HepG2 (cell line): ENCODE results near the gene WDR86. TPM values are rescaled to one million over a fixed set of nuclear protein-coding genes. Genes with fewer than 3 reads are reported as not detected.

Experiments
- ATAC-seq: fragments of 200-7000 bp; cut with Tn5 transposase; 3 replicates; pipeline ENCODE4 v1.9.1; 2020; ENCODE audit warnings: mild to moderate bottlenecking, moderate library complexity
- BruUV-seq: library from RNA; stranded (reverse); fragments of 400-500 nt; replicated peaks from 2 replicates; lab custom pipeline; 2021; lab: Mats Ljungman, UMichigan
- CTCF ChIA-PET: fragments of 300-600 bp; formaldehyde crosslinking; extraction: SDS; loops from one replicate; lab custom pipeline; 2021; ENCODE audit warnings: low total read pairs, inconsistent platforms, low intra/inter-chr PET ratio; lab: Yijun Ruan, JAX
- POLR2A ChIA-PET: fragments of 350-600 bp; sonication (Branson Sonifier 250); formaldehyde crosslinking; loops from one replicate; lab custom pipeline; 2020; ENCODE audit warnings: antibody characterized with exemption, inconsistent platforms; lab: Yijun Ruan, JAX
- DNase-seq: peaks from one replicate; pipeline ENCODE4 v3.0.0-alpha.2; 2015; ENCODE audit warnings: low spot score
- FAIRE-seq: peaks from 3 replicates; lab custom pipeline; 2011; peaks lifted over from hg19 to GRCh38; lab: Jason Lieb, UNC
- H2AFZ ChIP-seq: one replicate; pipeline ENCODE4 v1.6.1; 2011; ENCODE audit warnings: low read length, inconsistent platforms
- H3K27ac ChIP-seq: fragments of 300-600 bp; 3 replicates; pipeline ENCODE4 v1.8.0; 2011; ENCODE audit warnings: mixed run types, mild to moderate bottlenecking, mixed read lengths, low read length, inconsistent platforms; ENCODE audit not compliant: insufficient read depth; ENCODE audit errors: extremely low read length
- H3K27me3 ChIP-seq, 2 experiments: fragments of 200-600 bp in 1 of 2; 2 replicates in 1 of 2; 3 replicates in 1 of 2; pipeline versions ENCODE4 v1.6.0 to v1.8.0; 2011; ENCODE audit warnings: low read length in 2 of 2, mild to moderate bottlenecking in 2 of 2, moderate library complexity in 2 of 2, inconsistent platforms in 1 of 2; ENCODE audit not compliant: insufficient read depth in 2 of 2, control insufficient read depth in 1 of 2
- H3K36me3 ChIP-seq, 2 experiments: fragments of 200-600 bp in 1 of 2; replicated peaks in 1 of 2; 2 replicates in 1 of 2; 3 replicates in 1 of 2; pipeline versions ENCODE4 v1.5.1 to v1.8.0; 2011; ENCODE audit warnings: low read length in 2 of 2, inconsistent platforms in 1 of 2; ENCODE audit not compliant: insufficient read depth in 2 of 2, control insufficient read depth in 1 of 2
- H3K4me1 ChIP-seq: 2 replicates; pipeline ENCODE4 v1.5.1; 2012; ENCODE audit warnings: low read length, inconsistent platforms; ENCODE audit not compliant: insufficient read depth
- H3K4me2 ChIP-seq: 2 replicates; pipeline ENCODE4 v1.6.0; 2011; ENCODE audit warnings: low read depth, low read length, inconsistent platforms
- H3K4me3 ChIP-seq, 3 experiments: fragments of 200-600 bp in 1 of 3; sonication (generic), shearing (Covaris generic) in 1 of 3; replicated peaks in 1 of 3; 2 replicates each; pipeline ENCODE4 v1.5.1; 2011 to 2016; ENCODE audit warnings: low read length in 3 of 3, inconsistent platforms in 2 of 3, low read depth in 2 of 3, mild to moderate bottlenecking in 2 of 3, control low read depth in 1 of 3, mixed read lengths in 1 of 3; ENCODE audit not compliant: insufficient read depth in 1 of 3
- H3K79me2 ChIP-seq: one replicate; pipeline ENCODE4 v1.6.1; 2011; ENCODE audit warnings: low read length, inconsistent platforms; ENCODE audit not compliant: insufficient read depth
- H3K9ac ChIP-seq: 2 replicates; pipeline ENCODE4 v1.6.0; 2011; ENCODE audit warnings: mild to moderate bottlenecking, low read depth, low read length, inconsistent platforms; ENCODE audit not compliant: insufficient read depth
- H3K9me3 ChIP-seq: 2 replicates; pipeline ENCODE4 v1.5.1; 2012; ENCODE audit warnings: mild to moderate bottlenecking, low read length
- H4K20me1 ChIP-seq: 2 replicates; pipeline ENCODE4 v1.6.0; 2011; ENCODE audit warnings: inconsistent platforms, mild to moderate bottlenecking, low read length, moderate library complexity; ENCODE audit not compliant: insufficient read depth
- ADNP ChIP-seq: sonication (generic); formaldehyde crosslinking; IDR thresholded peaks from 2 replicates; pipeline ENCODE4 v1.4.0; 2020; ENCODE audit warnings: missing genetic modification reagents
- CCAR2 ChIP-seq: fragments of 200-400 bp; formaldehyde crosslinking; optimal IDR thresholded peaks from 2 replicates; pipeline ENCODE3; 2018; ENCODE audit warnings: low read depth, mild to moderate bottlenecking, low read length, moderate library complexity
- CHD2 ChIP-seq: IDR thresholded peaks from 2 replicates; pipeline ENCODE4 v1.6.1; 2011; ENCODE audit warnings: low read depth, low read length, improper control_type of control experiment
- ISX ChIP-seq: sonication (generic); formaldehyde crosslinking; conservative IDR thresholded peaks from 2 replicates; pipeline ENCODE4 v1.5.0; 2020; ENCODE audit warnings: missing genetic modification reagents
- KAT7 ChIP-seq: IDR thresholded peaks from 2 replicates; pipeline ENCODE4 v1.6.1; 2018; ENCODE audit warnings: borderline replicate concordance, missing compliant biosample characterization
- MEF2D ChIP-seq: sonication (generic); formaldehyde crosslinking; IDR thresholded peaks from 2 replicates; pipeline ENCODE4 v1.5.1; 2020; ENCODE audit warnings: mild to moderate bottlenecking, missing genetic modification reagents
- MIER3 ChIP-seq: IDR thresholded peaks from 2 replicates; pipeline ENCODE4 v1.6.1; 2016; ENCODE audit warnings: missing compliant biosample characterization, borderline replicate concordance
- MTA1 ChIP-seq: sonication (generic); formaldehyde crosslinking; IDR thresholded peaks from 2 replicates; pipeline ENCODE4 v1.4.0; 2020; ENCODE audit warnings: missing genetic modification reagents, mild to moderate bottlenecking, borderline replicate concordance
- REL ChIP-seq: sonication (generic); formaldehyde crosslinking; conservative IDR thresholded peaks from 2 replicates; pipeline ENCODE4 v1.8.0; 2022; ENCODE audit warnings: mild to moderate bottlenecking, missing genetic modification reagents, moderate library complexity
- SNAI1 ChIP-seq: sonication (generic); formaldehyde crosslinking; IDR thresholded peaks from 2 replicates; pipeline ENCODE4 v1.5.0; 2020; ENCODE audit warnings: mild to moderate bottlenecking, missing genetic modification reagents, borderline replicate concordance
- SRY ChIP-seq: sonication (generic); formaldehyde crosslinking; IDR thresholded peaks from 2 replicates; pipeline ENCODE4 v1.8.0; 2022; ENCODE audit warnings: mild to moderate bottlenecking, missing genetic modification reagents
- ZBTB33 ChIP-seq: sonication (generic); formaldehyde crosslinking; IDR thresholded peaks from 2 replicates; pipeline ENCODE4 v1.4.0; 2020; ENCODE audit warnings: missing genetic modification reagents
- ZNF430 ChIP-seq: sonication (generic); formaldehyde crosslinking; IDR thresholded peaks from 2 replicates; pipeline ENCODE4 v1.9.0; 2021; ENCODE audit warnings: mild to moderate bottlenecking, missing genetic modification reagents
- ZNF790 ChIP-seq: sonication (generic); formaldehyde crosslinking; IDR thresholded peaks from 2 replicates; pipeline ENCODE4 v1.8.0; 2022; ENCODE audit warnings: missing genetic modification reagents, mild to moderate bottlenecking, borderline replicate concordance
- ZNF841 ChIP-seq: sonication (generic); formaldehyde crosslinking; IDR thresholded peaks from 2 replicates; pipeline ENCODE4 v1.8.1; 2023; ENCODE audit warnings: missing genetic modification reagents, borderline replicate concordance
- ZSCAN21 ChIP-seq: sonication (generic); formaldehyde crosslinking; IDR thresholded peaks from 2 replicates; pipeline ENCODE4 v1.8.0; 2022; ENCODE audit warnings: mild to moderate bottlenecking, missing genetic modification reagents, moderate library complexity, borderline replicate concordance
- WGBS: methylation state at CpG from one replicate; pipeline ENCODE4 v1.1.6; 2017; ENCODE audit warnings: low lambda C conversion rate; 5-methylcytosine and 5-hydroxymethylcytosine counted together
- in situ Hi-C: cut with HindIII; loops from 2 replicates; pipeline ENCODE4 v1.10.0; 2017; ENCODE audit warnings: low pct_unique_long_range_greater_than_20kb; ENCODE audit not compliant: extremely low pct_ligation_motif_present
- intact Hi-C: fragments of 100-400 bp; cut with micrococcal nuclease; formaldehyde crosslinking; loops from one replicate; pipeline ENCODE4 v1.10.0; 2022; ENCODE audit not compliant: unreplicated experiment
- polyA plus RNA-seq, 8 experiments: library from polyadenylated mRNA; depleted of rRNA in 3 of 8; stranded (reverse) in 7 of 8; unstranded in 1 of 8; fragments of >200 nt; fragmentation: Illumina TruSeq in 4 of 8; extraction: Trizol in 4 of 8; gene quantifications; 2 replicates each; pipeline versions ENCODE4 v1.2.1 to v1.2.3, GENCODE V29; 2011 to 2016; ENCODE audit warnings: low read depth in 4 of 8, missing spikeins in 1 of 8, mixed read lengths in 1 of 8; ENCODE audit not compliant: insufficient read depth in 1 of 8
- total RNA-seq, 5 experiments: library from RNA; depleted of rRNA; stranded (reverse); fragments of >200 nt; fragmentation: Illumina TruSeq; extraction: Trizol; gene quantifications; 2 replicates each; pipeline ENCODE4 v1.2.3, GENCODE V29; 2016; ENCODE audit warnings: low read depth in 1 of 5
- TF ChIP-seq, protein P1 (sequence below): sonication (generic); formaldehyde crosslinking; IDR thresholded peaks from 2 replicates; pipeline ENCODE4 v1.5.0; 2020; ENCODE audit warnings: mild to moderate bottlenecking, missing genetic modification reagents, moderate library complexity

Gene WDR86
- total and polyA plus RNA-seq, 2 of the 13 experiments (the other 11 are each of a cell fraction or from before 2014, with no cell fraction given) = 0.11 to 2.9 TPM

DNA sequence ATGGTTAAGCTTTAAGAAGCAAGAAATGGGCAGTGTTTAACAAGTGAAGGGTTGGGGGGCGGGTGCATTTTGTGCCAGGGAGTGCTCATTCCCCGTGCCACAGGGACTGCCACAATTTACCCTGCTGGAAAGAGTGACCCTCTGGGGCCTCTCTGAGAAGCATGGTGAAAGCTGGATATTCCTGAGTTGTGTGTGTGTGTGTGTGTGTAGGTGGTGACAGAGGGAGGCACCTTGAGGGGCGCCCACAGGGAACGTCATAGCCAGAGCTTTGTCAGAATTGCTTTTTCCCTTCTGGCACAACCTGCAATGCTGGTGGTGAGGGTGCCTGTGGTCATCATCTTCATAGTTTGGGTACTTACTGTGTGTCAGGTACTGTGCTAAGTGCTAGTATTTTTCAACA lies 2.5 kb upstream of the WDR86 start (continued):
- TF ChIP-seq CCAR2 = no peak
- no peak for TF ChIP-seq MIER3 (CRISPR knock-in tag)
- no peak for TF ChIP-seq REL (CRISPR knock-in tag)
- TF ChIP-seq SNAI1 (CRISPR knock-in tag) = no peak
- TF ChIP-seq, all 625 proteins: peak for 0

DNA sequence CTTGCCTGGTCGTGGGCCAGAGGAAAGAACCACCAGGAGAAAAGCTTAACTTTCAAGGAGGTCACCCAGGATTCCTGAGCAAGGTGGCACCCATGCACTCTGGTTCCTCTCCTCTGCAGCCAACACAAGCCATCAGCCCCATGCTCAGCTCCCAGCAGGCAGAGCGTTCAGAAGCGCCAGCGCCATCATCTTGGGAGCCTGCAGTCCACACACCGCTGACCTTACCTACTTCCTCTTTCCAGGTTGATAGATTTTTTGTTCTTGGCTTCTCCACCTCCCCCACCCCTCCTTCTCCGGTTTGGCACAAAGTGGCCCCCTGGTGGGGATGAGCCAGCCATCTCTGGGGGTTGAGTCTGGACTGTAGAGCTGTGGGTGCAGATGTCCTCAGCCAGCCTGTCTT lies 1.7 kb upstream of the WDR86 start:
- in situ Hi-C loops = no loop called here
- H3K4me3 ChIP-seq = no peak overlapping the region
- TF ChIP-seq CHD2 = no peak
- no peak for TF ChIP-seq ZNF430
- TF ChIP-seq KAT7 (CRISPR knock-in tag) = no peak
- TF ChIP-seq SRY (CRISPR knock-in tag) = no peak
- TF ChIP-seq ZSCAN21 (CRISPR knock-in tag) = no peak
- TF ChIP-seq ZBTB33 (CRISPR knock-in tag) = peak; percentile 75
- no peak for TF ChIP-seq ISX (CRISPR knock-in tag)
- TF ChIP-seq REL (CRISPR knock-in tag) = no peak
- TF ChIP-seq MTA1 = no peak
- no peak for TF ChIP-seq ADNP (CRISPR knock-in tag)
- TF ChIP-seq, protein P1, sequence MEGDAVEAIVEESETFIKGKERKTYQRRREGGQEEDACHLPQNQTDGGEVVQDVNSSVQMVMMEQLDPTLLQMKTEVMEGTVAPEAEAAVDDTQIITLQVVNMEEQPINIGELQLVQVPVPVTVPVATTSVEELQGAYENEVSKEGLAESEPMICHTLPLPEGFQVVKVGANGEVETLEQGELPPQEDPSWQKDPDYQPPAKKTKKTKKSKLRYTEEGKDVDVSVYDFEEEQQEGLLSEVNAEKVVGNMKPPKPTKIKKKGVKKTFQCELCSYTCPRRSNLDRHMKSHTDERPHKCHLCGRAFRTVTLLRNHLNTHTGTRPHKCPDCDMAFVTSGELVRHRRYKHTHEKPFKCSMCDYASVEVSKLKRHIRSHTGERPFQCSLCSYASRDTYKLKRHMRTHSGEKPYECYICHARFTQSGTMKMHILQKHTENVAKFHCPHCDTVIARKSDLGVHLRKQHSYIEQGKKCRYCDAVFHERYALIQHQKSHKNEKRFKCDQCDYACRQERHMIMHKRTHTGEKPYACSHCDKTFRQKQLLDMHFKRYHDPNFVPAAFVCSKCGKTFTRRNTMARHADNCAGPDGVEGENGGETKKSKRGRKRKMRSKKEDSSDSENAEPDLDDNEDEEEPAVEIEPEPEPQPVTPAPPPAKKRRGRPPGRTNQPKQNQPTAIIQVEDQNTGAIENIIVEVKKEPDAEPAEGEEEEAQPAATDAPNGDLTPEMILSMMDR = peak; percentile 29; the same call in 1 of the 2 replicates
- TF ChIP-seq MEF2D (CRISPR knock-in tag) = no peak
- TF ChIP-seq ZNF841 (CRISPR knock-in tag) = no peak
- no peak for TF ChIP-seq ZNF790 (CRISPR knock-in tag)
- peaks cover 57% of the 10 kb centered on the region for H3K4me1 ChIP-seq
- H3K36me3 ChIP-seq = no peaks in the 10 kb centered on the region
- 49% methylated on average over 6 of the region's 6 CpGs for WGBS
- H3K4me2 ChIP-seq = no peak overlapping the region
- H3K79me2 ChIP-seq = no peaks in the 10 kb centered on the region
- ATAC-seq (peak; percentile 8; the same call in 1 of the 3 replicates), FAIRE-seq (no peak), DNase-seq (no peak)
- H3K9me3 ChIP-seq = no peaks in the 10 kb centered on the region
- intact Hi-C loops = no loop called here
- no peak overlapping the region for H3K9ac ChIP-seq
- no TSS peak for BruUV-seq
- ChIA-PET POLR2A (no interaction called here), CTCF (no interaction called here)
- peaks cover 2 to 49% of the 10 kb centered on the region in 2 experiments for H3K27me3 ChIP-seq
- no peak overlapping the region for H2AFZ ChIP-seq
- H3K27ac ChIP-seq = no peak overlapping the region
- H4K20me1 ChIP-seq = no peaks in the 10 kb centered on the region
